ENCODE data around the gene CHRM2. TPM values are rescaled to one million over a fixed set of nuclear protein-coding genes. Genes with fewer than 3 reads are reported as not detected.

Gene CHRM2
- polyA plus RNA-seq, 4 donors: 1.4 to 4.3 (median 2.7) TPM

- no peak for DNase-seq (ENCODE audit: low read depth in 4 of 4, low spot score in 3 of 4)
Measured at GRCh38 chr7:137017221-137017620, 148.8 kb downstream of the CHRM2 start.

DNA sequence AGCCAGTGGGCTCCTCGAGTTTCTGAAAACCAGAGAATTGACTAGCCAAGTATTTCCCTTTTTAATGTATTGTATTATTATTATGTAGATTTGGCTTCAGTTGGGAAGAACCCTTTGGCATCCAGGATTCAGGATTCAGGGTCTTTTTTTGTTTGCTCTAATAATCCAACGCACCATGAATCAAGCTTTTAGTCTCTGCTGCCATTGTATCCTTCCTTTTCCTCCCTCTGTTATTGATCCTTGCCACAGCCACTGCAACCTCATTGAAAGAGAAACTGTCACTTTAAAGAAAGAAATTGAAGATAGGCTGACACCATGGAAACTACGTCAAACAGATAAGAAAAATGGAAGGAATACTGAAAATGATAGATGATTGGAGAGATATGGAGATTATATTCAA, 150.0 kb downstream of the CHRM2 start:
- no peak for DNase-seq (ENCODE audit: low read depth in 4 of 4, low spot score in 3 of 4)

DNA sequence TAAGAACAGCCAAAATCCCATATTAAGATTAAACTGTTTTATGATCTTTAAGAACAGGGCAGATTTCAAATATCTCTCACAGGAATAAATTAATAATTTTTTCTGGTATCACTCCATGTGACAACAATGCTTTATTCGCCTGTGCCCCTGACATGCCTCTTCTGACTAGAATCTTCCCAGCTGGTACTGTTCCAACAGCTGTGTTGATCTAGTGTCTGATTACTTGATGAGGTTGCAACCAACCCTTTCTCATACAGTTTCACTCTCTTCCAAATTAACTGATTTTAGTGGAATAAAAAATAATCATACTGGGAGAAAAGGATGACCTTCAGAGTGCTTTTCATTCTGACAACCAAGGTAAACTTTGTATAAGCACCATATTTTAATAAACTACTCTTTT, 151.9 kb downstream of the CHRM2 start:
- no peak for DNase-seq (ENCODE audit: low read depth in 4 of 4, low spot score in 3 of 4)

- no peak for DNase-seq (ENCODE audit: low read depth in 4 of 4, low spot score in 3 of 4)
Measured at GRCh38 chr7:137025469-137026175, 157.2 kb downstream of the CHRM2 start.

DNA sequence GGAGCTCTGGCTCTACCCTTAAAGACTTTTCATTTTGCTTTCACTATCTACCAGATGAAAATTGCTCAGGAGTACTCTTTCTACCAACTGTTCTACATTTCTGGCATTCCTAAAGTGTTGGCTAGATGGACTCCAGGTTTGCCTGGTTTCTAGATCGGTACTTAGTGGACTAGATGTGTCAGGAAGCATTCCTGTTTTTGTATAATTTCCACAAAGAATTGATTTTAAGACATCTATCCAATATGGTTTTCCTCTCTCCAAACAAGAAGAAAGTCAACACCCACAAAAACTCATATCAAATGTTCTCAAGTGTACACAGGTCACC, 157.7 kb downstream of the CHRM2 start:
- DNase-seq (ENCODE audit: low read depth in 4 of 4, low spot score in 3 of 4): no peak

GRCh38 chr7:137032436-137032835, 164.0 kb downstream of the CHRM2 start:
- no peak for DNase-seq (ENCODE audit: low read depth in 4 of 4, low spot score in 3 of 4)

GRCh38 chr7:137036768-137037167, 168.3 kb downstream of the CHRM2 start:
- no peak for DNase-seq (ENCODE audit: low read depth in 4 of 4, low spot score in 3 of 4)

GRCh38 chr7:137038706-137039105, 170.3 kb downstream of the CHRM2 start:
- DNase-seq (ENCODE audit: low read depth in 4 of 4, low spot score in 3 of 4): no peak

- DNase-seq (ENCODE audit: low read depth in 4 of 4, low spot score in 3 of 4): no peak
Measured at GRCh38 chr7:137040745-137041144, 172.3 kb downstream of the CHRM2 start.

DNA sequence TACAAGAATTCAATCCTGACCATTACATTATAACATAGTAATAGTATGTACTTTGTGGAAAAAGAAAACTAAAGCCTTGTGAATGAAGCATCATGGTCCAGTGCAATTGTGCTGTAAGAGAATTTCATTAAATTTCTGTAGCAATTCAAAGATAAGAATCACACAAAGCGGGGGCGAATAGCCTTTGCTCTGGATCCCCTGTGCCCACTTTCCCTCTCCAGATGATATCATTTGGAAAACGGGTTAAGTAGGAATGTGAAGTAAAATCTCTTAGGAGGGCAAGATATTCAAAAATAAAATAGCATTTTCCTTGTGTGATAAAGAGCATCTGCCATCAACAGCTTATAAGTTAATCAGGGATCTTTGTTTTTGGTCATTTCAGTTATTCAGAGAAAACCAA, 177.1 kb downstream of the CHRM2 start:
- no peak for DNase-seq (ENCODE audit: low read depth in 4 of 4, low spot score in 3 of 4)

- DNase-seq (ENCODE audit: low read depth in 4 of 4, low spot score in 3 of 4): no peak
Measured at GRCh38 chr7:137069249-137069963, 201.0 kb downstream of the CHRM2 start.

Data from left renal pelvis (tissue), 4 donors.